Activated CD8-positive, alpha-beta memory T cell treated with anti-CD3 and anti-CD28 coated beads for 4 hours (primary cell): Measurements from ENCODE around the gene CUEDC2.

ENCODE experiments used
- DNase-seq, 2 donors: peaks; one replicate each; pipeline ENCODE4 v3.0.0-alpha.2; 2020; ENCODE audit warnings: low read depth in 2 of 2

Gene CUEDC2

DNA sequence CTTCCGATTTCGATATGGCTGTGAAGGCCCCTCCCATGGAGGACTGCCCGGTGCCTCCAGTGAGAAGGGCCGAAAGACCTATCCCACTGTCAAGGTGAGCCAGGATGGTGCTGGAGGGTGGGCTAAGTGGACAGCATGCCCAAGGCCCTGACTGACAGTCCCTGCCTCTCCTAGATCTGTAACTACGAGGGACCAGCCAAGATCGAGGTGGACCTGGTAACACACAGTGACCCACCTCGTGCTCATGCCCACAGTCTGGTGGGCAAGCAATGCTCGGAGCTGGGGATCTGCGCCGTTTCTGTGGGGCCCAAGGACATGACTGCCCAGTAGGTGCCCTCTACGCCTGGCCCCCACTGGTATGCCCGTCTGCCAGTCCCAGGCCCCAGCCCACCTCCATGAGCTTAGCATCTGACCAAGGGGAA lies 35.6 kb downstream of the CUEDC2 start:
- no peak for DNase-seq

DNA sequence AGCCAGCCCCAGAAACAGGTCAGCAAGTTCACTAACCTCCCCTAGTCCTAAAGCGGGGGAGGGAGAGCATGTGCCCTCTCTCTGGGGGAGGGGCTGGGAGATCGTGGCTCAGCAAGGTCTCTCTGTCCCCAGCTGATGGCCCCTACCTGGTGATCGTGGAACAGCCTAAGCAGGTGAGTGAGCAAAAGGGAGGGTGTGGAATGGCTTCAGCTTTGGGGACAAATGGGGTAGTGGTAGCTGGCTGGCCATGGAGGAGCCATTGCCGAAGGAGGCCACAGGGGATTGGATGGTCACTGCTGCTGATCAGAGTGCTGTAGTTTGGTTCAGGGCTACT lies 36.1 kb downstream of the CUEDC2 start:
- DNase-seq = no peak

DNA sequence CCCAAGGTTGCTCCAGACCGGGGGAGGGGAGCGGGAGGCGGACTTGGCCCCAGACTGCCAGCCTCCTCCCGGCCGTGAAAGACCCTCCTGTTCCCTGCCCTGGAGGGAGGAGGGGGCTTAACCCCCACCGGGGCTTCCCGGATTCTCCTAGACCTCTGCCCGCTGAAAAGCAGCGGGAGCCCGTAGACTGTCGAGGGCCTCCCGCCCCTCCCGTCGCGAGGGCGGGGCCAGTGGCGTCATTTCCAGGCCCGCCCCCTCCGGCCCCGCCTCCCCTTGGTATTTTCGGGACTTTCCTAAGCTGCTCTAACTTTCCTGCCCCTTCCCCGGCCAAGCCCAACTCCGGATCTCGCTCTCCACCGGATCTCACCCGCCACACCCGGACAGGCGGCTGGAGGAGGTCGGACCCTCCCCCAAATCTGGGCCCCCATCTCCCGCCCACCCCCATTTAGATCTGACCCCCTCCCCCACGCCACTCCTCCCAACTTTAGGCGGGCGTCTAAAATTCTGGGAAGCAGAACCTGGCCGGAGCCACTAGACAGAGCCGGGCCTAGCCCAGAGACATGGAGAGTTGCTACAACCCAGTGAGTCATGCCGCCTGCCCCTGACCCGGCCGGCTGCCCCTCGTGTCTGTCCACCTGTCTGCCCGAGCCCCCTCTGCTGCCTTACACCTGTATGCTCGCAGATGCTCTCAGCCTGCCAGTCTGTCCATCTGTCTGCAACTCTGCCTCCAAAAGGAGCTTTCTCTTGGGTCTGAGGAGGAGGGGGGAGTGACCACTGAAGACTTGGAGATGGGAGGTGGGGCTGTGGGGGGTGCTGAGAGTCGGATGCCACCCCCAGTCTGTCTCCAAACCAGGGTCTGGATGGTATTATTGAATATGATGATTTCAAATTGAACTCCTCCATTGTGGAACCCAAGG lies 36.7 kb downstream of the CUEDC2 start, which contains the start of gene NFKB2:
NFKB2 (plus strand) TSS at position 306 of the 917 bp plus-strand sequence; CDS start at position 561, 255 bp downstream.
- DNase-seq = peak; percentile 84 to 86

DNA sequence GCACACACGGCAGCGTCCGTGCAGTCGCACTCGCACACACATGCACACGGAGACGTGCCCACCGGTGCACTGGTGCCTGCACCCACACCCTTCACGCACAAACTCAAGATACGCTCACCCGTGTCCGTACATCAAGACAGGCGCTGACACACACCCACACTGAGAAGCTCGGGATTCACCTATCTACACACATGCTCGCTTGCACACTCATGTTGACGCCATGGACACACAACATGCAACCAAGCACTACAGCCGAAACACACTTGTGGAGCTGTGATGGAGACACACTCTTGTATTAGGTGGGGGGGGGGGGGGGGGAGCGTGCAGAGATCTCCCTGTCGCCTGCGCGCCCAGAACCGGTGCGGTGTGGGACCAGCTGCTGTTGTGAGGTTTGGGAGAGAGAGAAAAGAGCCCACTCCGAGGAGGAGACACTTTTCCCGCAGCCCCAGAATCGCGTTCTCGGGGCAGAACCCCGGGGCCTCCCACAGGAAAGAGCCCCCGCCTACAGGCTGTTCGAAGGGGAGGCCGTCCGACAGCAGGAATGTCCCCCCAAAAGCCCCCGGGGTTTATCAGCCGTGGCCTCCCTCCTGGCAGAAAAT lies 37.5 kb downstream of the CUEDC2 start:
- DNase-seq = peak; percentile 27 to 35

DNA sequence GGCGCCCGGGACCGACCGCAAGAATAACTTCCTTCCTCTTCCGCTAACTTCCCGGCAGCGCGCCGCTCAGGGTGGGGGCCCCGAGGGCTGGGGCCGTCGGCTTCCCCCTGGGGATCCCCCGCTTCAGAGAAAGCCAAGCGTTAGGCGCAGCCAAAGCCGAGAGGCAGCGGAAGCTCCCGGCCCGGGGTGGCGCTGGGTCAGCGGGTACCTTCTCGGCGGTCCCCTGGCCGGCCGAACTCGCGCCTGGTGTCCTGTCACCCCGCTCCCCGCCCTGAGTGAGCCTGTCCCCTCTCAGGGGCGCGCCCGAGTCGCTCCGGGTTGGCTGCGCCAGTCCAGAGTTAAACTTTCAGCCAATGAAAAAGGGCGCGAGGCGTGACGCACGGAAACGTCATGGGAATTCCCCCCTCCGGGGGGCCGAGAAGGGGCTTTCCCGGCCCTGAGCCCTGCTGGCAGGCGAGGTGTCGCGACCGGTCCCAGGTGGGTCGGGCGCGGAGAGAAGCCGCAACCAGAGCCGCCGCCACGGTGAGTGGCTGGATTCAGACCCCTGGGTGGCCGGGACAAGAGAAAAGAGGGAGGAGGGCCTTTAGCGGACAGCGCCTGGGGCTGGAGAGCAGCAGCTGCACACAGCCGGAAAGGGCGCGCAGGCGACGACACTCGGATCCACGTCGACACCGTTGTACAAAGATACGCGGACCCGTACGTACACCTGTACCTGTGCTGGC lies 38.1 kb downstream of the CUEDC2 start:
- peak; percentile 98 to 99 for DNase-seq

DNA sequence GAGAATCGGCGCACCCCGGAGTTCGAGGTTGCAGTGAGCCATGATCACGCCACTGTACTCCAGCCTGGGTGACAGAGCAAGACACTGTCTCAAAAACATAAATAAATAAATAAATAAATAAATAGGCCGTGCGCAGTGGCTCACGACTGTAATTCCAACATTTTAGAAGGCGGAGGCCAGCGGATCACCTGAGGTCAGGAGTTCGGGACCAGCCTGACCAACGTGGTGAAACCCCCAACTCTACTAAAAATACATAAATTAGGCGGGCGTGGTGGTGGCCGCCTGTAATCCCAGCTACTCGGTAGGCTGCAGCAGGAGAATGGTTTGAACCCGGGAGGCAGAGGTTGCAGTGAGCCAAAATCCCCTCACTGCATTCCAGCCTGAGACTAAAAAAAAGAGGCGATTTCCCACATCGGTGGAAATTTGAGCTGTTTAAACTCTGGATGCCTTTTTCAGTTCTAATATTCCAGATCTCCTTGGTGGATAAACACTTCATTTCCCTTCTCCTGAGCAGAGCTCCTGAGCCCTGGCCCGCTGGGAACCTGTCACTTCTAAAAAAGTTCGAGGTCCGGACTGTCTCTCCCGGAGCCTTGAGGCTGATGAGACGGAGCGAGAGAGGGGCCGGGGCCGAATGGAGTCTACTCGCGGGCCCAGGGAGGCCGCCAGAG lies 38.8 kb downstream of the CUEDC2 start:
- DNase-seq = no peak

DNA sequence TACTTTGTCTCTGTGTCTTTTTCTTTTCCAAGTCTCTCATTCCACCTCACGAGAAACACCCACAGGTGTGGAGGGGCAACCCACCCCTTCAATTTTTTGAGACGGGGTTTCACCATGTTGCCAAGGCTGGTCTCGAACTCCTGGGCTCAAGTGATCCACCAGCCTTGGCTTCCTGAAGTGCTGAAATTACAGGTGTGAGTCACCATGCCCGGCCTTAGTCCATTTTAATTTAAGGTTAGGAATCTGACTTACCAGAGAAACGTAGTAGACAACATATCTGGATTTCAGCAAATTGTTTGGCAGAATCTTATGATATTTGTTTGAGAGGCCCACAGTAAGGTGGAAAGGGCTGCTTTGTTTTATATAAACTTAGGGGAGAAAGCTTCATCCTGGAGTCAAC lies 40.1 kb downstream of the CUEDC2 start:
- no peak for DNase-seq

DNA sequence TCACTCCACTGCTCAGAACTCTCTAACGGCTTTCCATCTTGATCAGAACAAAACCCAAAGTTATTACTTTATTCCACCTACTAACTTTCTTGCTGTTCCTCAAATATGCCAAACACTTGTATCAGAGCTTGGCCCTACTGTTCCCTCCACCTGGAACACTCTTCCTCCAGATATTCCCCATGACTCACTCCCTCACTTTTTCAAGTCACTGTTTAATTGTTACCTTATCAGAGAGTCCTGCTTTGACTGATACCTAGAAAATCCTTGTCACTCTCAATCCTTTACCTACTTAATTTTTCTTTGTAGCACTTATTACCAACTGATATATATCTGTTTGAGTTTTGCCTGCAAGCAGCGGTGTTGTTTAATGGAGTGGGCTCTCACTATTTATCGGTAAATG lies 42.5 kb downstream of the CUEDC2 start:
- DNase-seq = no peak

DNA sequence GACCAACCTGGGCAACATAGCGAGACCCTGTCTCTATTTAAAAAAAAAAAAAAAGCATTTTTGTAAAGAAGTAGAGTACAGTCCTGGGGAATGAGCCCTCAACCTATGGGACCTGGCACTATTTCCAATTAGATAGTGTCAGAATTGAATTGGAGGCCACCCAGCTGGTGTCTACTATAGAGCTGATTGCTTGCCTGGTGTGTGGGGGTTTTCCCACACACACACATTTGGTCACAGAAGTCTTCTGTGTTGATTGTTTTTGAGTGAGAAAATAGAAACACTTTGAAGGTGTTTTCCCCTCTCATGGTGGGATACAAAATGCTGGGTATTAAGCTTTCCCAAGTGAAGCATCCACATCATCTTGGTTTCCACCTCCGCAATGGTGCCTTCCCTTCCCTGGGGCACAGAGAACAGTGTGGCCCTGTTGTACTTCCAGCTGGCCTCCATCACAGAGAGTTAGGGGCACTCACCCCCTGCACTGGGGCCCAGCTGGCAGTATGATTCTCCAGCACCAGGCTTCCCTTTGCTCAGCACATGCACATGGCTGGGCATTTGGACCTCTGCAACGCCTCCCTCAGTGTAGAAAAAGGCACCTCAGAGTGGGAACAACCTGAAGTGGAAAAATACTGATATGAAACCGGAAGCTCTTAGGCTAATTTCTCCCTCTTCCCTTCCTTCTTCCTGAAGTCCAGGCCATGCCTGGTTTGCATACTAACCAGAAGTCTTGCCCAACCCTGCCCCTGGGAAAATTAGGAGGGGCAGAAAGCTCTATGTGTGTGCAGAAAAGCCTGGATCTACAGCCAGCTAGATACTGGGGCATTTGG lies 47.6 kb downstream of the CUEDC2 start:
- DNase-seq = no peak

DNA sequence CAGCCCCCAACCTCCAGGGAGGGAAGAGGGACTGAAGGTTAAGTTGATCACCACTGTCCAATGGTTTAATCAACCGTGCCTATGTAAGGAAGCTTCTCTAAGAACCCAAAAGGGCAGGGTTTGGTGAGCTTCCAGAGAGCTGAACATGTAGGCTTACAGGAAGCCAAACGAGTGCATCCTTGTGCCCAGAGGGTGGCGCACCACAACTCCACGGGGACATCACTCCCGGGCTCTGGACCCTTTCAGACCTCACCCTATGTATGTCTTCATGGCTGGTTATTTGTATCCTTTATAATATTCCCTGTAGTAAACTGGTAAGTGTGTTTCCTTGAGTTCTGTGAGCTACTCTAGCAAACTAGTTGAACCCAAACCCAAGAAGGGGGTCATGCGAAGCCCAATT lies 48.3 kb downstream of the CUEDC2 start:
- DNase-seq = no peak

DNA sequence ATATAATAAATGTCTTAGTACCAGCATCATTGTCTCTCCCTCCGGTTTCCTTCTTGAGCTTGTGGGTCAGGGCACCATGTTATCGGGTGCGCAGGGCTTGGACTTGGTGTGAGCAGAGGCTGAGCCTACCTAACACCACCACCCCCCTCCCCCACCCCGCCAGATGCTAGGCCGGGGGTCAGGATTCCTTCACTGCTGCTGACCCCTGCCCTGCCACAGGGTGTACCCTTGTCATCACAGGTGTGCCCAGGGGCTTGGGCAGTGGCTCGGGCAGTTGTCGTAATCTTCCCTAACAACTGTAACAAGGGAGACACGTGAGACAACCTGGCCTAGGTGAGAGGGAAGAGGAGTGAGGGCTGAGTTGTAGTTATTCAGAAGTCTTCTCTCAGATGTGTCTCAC lies 49.5 kb downstream of the CUEDC2 start:
- DNase-seq = no peak

DNA sequence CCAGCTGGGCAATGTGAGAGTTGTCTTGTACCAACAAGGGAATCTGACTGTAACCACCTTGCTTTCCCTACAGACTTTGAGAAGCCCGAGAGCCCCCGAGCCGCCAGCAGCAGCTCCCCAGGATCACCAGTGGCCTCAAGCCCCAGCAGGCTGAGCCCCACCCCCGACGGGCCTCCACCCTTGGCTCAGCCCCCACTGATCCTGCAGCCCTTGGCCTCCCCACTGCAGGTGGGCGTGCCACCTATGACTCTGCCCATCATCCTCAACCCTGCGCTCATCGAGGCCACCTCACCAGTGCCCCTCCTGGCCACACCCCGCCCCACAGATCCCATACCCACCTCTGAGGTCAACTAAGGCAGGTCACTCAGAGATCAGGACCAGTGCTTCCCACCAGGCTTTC lies 50.4 kb downstream of the CUEDC2 start:
- DNase-seq = no peak

DNA sequence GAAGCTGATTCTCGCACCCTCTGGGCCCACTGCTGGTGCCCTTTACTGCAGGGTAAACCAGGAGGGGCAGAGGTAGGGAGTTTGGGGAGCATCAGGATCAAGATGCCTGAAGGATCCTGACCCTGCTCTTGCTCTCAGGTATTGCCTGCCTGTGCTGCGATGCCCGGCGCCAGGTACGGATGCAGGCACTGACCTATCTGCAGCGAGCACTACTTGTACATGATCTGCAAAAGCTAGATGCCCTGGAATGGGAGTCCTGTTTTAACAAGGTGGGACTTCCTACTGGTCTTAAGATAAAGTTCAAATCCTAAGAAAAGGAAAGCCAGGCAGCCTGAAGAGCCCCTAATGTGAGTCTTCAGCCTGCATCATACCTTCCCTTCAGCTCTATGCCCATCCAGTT lies 53.0 kb downstream of the CUEDC2 start:
- DNase-seq = no peak

DNA sequence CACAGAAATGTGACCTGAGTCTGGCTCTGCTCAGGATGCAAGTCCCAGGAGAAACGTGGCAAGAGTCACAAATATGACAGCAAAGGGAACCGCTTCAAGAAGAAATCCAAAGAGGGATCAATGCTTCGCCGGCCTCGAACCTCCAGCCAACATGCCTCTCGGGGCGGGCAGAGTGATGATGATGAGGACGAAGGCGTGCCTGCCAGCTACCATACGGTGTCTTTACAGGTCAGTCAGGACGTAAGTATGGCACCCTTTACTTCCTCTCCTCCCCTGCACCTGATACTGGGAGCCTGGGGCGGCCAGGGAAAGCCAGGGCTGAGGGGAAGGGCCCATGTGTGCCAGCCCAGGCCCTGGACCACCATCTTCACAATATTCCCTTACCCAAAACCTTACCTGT lies 55.5 kb downstream of the CUEDC2 start:
- no peak for DNase-seq

DNA sequence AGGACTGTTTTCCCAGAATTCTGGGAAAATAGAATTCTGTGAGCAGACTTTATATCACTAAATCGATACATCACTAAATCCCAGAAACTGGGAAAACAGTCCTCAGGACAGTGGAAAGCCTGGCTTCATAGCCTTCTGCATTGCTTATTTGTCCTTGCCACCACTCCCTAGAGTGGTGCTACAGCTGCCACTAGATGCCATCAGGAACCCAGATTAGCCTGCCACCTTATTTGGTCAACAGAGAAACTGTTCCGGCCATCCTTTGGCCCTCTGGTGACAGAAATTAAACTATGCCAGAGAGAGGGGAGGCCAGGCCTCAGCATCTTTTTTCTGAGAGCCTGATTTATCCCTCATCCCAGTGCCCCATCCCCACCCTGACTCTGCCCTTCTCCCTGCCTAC lies 56.5 kb downstream of the CUEDC2 start:
- no peak for DNase-seq

DNA sequence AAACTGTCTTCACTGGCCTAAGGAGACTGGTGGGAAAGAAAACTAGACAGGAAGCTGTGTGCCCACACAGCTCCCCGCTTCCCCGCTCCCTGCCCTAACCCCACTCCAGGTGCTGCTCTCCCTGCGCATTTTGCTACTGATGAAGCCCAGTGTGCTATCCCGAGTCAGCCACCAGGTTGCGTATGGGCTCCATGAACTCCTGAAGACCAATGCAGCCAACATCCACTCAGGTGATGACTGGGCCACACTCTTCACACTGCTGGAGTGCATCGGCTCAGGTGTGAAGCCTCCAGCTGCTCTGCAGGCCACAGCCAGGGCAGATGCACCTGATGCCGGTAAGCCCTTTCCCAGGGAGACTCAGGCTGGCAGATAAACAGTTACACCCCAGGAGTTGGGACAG lies 57.1 kb downstream of the CUEDC2 start:
- no peak for DNase-seq
